Measurements from ENCODE around the gene HTR6. TPM values are rescaled to one million over a fixed set of nuclear protein-coding genes. Genes with fewer than 3 reads are reported as not detected.

Gene HTR6
- total RNA-seq, 4 donors from 2014 or later = not detected

DNA sequence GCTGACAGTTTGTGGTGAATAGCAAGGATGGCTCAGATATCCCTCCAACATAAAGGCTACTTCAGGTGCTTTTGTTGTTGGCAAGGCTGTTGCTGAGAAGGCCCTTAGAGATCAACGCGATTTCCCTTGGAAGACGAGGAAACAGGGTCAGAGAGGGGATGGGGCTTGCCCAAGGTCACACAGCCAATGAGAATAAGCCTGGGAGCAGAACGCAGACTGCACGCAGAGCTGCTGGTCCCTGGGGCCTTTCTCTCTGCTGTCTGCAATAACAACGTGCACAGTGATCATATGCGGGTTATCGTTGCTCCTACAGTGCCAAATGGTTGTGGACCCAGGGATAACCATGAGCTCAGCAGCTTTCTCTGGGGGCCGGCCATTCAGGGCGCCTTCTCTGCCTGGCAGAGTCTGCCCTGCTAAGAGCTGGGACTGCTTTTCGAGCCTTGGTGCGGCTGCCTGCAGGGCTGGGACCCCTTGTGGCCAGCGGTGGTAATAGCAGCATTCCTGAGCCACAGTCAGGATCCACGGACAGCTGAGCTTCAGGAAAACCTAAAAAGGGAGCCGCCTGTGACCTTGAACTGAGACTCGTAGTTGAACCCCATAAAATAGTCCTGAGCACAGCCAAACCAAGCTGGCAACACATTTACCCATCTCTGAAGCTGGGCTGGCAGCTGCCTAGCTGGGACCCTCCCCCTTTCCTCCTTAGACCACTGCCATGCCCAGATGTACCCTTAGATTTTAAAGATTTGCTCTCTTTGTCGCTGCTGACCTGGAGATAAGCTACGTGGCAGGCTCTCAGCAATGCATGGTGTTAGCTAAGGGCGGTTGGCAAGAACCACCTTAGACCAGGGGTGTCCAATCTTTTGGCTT lies 39.8 kb downstream of the HTR6 start:
- in situ Hi-C loops (cut with MboI; ENCODE audit: low sequenced_read_pairs in 4 of 4) = no loop called here
- DNase-seq (peak; percentile 28 to 50), ATAC-seq (peak; percentile 60 to 88)
- Histone ChIP-seq H3K9me3 (no peaks in the 10 kb centered on the region), H3K4me1 (no peaks in the 10 kb centered on the region), H3K27ac (no peak overlapping the region), H3K36me3 (no peaks in the 10 kb centered on the region), H3K4me3 (no peak overlapping the region), H3K27me3 (no peaks in the 10 kb centered on the region)
- TF ChIP-seq, protein P1, sequence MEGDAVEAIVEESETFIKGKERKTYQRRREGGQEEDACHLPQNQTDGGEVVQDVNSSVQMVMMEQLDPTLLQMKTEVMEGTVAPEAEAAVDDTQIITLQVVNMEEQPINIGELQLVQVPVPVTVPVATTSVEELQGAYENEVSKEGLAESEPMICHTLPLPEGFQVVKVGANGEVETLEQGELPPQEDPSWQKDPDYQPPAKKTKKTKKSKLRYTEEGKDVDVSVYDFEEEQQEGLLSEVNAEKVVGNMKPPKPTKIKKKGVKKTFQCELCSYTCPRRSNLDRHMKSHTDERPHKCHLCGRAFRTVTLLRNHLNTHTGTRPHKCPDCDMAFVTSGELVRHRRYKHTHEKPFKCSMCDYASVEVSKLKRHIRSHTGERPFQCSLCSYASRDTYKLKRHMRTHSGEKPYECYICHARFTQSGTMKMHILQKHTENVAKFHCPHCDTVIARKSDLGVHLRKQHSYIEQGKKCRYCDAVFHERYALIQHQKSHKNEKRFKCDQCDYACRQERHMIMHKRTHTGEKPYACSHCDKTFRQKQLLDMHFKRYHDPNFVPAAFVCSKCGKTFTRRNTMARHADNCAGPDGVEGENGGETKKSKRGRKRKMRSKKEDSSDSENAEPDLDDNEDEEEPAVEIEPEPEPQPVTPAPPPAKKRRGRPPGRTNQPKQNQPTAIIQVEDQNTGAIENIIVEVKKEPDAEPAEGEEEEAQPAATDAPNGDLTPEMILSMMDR (IDR thresholded peaks at IDR 0.05 in 4 of 5, conservative IDR thresholded peaks at IDR 0.05 in 1 of 5) = peak; percentile 70 to 91 (median 85)
- no peak for TF ChIP-seq POLR2A (IDR thresholded peaks at IDR 0.05)
- intact Hi-C loops (cut with DNase I; ENCODE audit: low total_unique reads) = loop anchor here (1.0 kb wide), 1 partner anchor 42 kb away; no protein-coding TSS in a partner anchor

DNA sequence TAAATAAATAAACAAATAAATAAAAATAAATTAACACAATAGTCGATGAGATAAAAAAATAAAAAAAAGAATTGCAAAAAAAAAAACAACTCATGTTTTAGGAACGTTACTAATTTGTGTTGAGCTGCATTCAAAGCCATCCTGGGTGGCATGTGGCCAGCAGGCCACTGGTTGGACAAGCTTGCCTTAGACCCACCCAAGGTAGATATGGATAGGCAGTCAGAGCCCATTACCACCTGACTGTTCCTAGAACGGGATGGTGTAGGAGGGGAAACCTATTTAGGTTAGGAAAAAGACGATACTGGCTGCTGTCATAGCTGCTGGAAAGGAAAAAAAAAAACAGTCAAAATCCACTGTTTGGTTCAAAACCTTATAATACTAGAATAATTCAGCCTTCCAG lies 40.8 kb downstream of the HTR6 start:
- in situ Hi-C loops (cut with MboI; ENCODE audit: low sequenced_read_pairs in 4 of 4) (no loop called here), intact Hi-C loops (cut with DNase I; ENCODE audit: low total_unique reads) (no loop called here)
- no peak for DNase-seq
- Histone ChIP-seq H3K4me1 (no peaks in the 10 kb centered on the region), H3K27ac (no peak overlapping the region), H3K4me3 (no peak overlapping the region), H3K27me3 (no peaks in the 10 kb centered on the region), H3K36me3 (no peaks in the 10 kb centered on the region), H3K9me3 (no peaks in the 10 kb centered on the region)
- ATAC-seq = no peak
- TF ChIP-seq, protein P1 (IDR thresholded peaks at IDR 0.05 in 4 of 5, conservative IDR thresholded peaks at IDR 0.05 in 1 of 5) = no peak
- TF ChIP-seq POLR2A (IDR thresholded peaks at IDR 0.05) = no peak

DNA sequence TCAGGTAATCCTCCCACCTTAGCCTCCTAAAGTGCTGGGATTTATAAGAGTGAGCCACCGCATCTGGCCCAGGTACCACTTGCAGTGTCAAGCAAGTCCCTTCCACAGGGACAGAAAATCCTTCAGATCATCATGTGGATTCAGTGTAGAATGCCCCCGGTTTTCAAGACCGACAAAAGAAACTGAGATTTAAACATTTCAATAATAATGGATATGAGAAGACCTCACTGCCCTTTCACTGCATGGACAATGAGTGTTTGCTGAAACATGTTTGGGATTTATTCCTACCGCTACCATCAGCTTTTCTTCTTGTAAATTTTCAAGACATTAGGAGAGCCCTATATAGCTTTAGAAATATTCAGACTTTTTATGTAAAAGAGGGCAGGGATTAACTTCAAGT lies 41.5 kb downstream of the HTR6 start:
- Histone ChIP-seq H3K36me3 (no peaks in the 10 kb centered on the region), H3K27ac (no peak overlapping the region), H3K4me1 (no peaks in the 10 kb centered on the region), H3K4me3 (no peak overlapping the region), H3K27me3 (no peaks in the 10 kb centered on the region), H3K9me3 (no peaks in the 10 kb centered on the region)
- no peak for DNase-seq
- TF ChIP-seq POLR2A (IDR thresholded peaks at IDR 0.05) = no peak
- TF ChIP-seq, protein P1 (IDR thresholded peaks at IDR 0.05 in 4 of 5, conservative IDR thresholded peaks at IDR 0.05 in 1 of 5) = no peak
- intact Hi-C loops (cut with DNase I; ENCODE audit: low total_unique reads) (no loop called here), in situ Hi-C loops (cut with MboI; ENCODE audit: low sequenced_read_pairs in 4 of 4) (no loop called here)
- ATAC-seq = no peak

DNA sequence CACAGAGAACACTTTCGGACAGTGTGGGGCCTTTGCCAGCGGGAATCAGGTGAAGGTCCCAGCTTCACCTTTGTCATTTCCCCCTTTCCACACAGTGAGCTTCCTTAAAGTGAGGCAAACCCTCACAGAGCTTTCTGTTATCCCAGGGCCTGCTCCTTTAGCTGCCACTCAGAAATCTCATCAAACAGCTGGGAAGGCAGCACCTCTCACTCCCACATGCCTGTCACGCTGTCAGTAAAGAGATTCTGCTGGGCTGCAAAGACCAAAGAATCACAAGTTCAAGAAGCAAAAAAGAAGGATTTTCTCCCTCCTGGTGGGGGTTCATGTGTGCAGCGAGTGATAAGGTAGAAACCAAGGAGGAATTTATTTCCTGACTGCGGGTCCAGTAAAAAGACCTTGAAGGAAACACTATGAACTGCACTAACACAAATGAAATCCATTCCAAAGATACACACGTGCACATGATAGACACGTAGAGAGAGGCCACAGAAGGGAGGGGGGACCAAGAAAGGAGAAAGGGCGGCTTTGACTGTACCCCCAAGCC lies 44.0 kb downstream of the HTR6 start:
- Histone ChIP-seq H3K36me3 (no peaks in the 10 kb centered on the region), H3K4me3 (no peak overlapping the region), H3K4me1 (no peaks in the 10 kb centered on the region), H3K9me3 (no peaks in the 10 kb centered on the region), H3K27me3 (no peaks in the 10 kb centered on the region), H3K27ac (no peak overlapping the region)
- in situ Hi-C loops (cut with MboI; ENCODE audit: low sequenced_read_pairs in 4 of 4) = no loop called here
- TF ChIP-seq, protein P1 (IDR thresholded peaks at IDR 0.05 in 4 of 5, conservative IDR thresholded peaks at IDR 0.05 in 1 of 5) = no peak
- TF ChIP-seq POLR2A (IDR thresholded peaks at IDR 0.05) = no peak
- ATAC-seq (no peak), DNase-seq (no peak)
- intact Hi-C loops (cut with DNase I; ENCODE audit: low total_unique reads) = no loop called here

Data from gastrocnemius medialis (tissue), 4 donors.